K562 (cell line): ENCODE results near the gene CBY3.

Experiments used
- NFYB ChIP-seq: IDR thresholded peaks from 2 replicates; pipeline ENCODE4 v1.6.1; 2011; ENCODE audit warnings: mild to moderate bottlenecking, moderate library complexity; ENCODE audit not compliant: insufficient read length; ENCODE audit errors: extremely low read depth
- POLR2A ChIP-seq: fragments of 450-650 bp; conservative IDR thresholded peaks from 2 replicates; pipeline ENCODE4 v1.6.1; 2016

DNA sequence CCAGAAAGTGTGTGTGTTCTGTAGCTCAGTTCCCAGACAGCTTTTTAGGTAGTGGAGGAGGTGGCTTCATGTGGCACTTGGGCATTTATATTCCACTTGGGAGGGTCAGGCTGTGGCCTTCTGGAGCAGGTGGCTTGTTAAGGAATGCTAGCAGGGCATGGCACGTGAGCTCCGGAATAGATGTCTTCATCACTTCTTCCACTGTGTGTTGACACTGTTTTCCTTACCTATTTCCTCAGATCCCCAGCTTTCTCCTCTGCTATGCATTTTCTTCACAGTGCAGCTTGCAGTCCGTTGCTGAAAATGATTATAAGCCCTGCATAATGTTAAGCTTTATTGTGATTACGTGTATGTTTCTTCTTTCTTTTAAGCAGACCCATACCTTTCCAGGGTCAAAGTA lies 48.5 kb upstream of the CBY3 start:
- TF ChIP-seq NFYB (no peak), POLR2A (no peak; the same call in 1 of the 2 replicates)
